MG63 (cell line): ENCODE data around the gene PCSK5. TPM values are rescaled to one million over a fixed set of nuclear protein-coding genes. Genes with fewer than 3 reads are reported as not detected.

Source experiments
- DNase-seq: peaks from one replicate; pipeline ENCODE4 v3.0.0-alpha.2; 2020
- H3K27me3 ChIP-seq: fragments of 250-450 bp; sonication (Bioruptor Pico); 2 replicates; pipeline ENCODE4 v1.5.1; 2020; ENCODE audit warnings: mild to moderate bottlenecking, moderate library complexity
- H3K36me3 ChIP-seq: fragments of 250-450 bp; sonication (Bioruptor Pico); 2 replicates; pipeline ENCODE4 v1.5.1; 2020; ENCODE audit warnings: mild to moderate bottlenecking, moderate library complexity
- H3K4me3 ChIP-seq: fragments of 250-450 bp; sonication (Bioruptor Pico); 2 replicates; pipeline ENCODE4 v1.5.1; 2020; ENCODE audit warnings: mild to moderate bottlenecking, moderate library complexity
- H3K9me3 ChIP-seq: fragments of 250-450 bp; sonication (Bioruptor Pico); 2 replicates; pipeline ENCODE4 v1.5.1; 2020; ENCODE audit warnings: mild to moderate bottlenecking, moderate library complexity
- total RNA-seq: library from RNA; depleted of rRNA; stranded (reverse); fragments of >200 nt; shearing (Covaris generic); gene quantifications from 2 replicates; pipeline ENCODE4 v1.2.3, GENCODE V29; 2014; ENCODE audit warnings: low replicate concordance

PCSK5 gene
- total RNA-seq, 1 experiment from 2014 or later = 0.13 TPM

DNA sequence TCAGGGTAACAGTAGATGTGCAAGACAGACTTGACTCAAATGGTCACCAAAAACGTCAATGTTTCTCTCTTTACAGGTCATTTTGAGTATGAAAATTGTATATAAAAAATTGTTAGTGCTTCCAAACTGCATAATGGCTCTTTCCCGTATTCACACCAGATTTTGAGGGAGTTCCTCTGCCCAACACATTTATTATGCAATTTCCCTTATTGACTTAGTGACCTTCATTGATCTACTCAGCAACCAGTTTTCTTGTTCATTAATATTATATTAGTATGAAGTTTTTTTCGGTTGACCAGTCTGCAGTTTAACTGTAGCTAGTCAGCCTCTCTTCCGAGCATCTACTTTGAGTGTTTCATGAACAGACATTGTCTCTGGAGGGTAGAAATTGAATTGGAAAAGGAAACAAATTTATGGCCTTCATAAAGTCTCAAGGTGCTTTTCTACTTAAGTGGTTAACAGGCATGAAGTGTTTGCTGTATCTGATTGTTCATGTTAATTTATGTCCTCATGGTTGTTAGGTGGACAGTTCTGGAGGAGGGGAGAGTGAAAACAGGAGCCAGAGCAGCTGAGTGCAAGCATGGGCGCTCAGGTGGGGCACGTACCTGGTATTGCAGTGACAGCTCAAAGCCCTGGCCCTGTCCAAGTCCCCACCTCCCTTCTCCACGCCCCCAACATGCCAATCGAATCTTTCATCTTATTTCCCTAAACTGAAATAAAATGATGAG lies 263.6 kb downstream of the PCSK5 start:
- H3K27me3 ChIP-seq = no peaks in the 10 kb centered on the region
- no peak for DNase-seq
- no peaks in the 10 kb centered on the region for H3K9me3 ChIP-seq

DNA sequence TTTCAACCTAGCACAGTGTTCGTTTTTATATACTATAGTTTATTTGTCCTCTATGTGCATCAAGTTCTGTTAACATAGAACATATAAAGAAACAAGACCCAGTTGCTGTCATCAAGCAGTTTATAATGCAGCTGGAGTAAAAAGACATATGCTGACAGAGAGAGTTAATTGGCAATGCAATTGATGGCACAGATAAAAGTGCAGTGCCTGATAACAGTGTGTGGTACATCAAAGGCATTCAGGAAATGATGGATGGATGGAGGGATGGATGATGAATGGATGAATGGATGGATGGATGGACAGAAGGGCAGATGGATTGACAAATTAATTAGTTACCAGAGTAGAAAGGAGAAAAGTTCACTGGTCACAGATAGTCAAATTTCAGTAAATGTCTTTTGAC lies 264.9 kb downstream of the PCSK5 start:
- no peaks in the 10 kb centered on the region for H3K36me3 ChIP-seq
- no peaks in the 10 kb centered on the region for H3K27me3 ChIP-seq
- no peak for DNase-seq
- H3K9me3 ChIP-seq = no peaks in the 10 kb centered on the region
- H3K4me3 ChIP-seq = no peak overlapping the region

More for the DNA sequence above, 263.6 kb downstream of the PCSK5 start:
- Histone ChIP-seq H3K4me3 (no peak overlapping the region), H3K36me3 (no peaks in the 10 kb centered on the region)

DNA sequence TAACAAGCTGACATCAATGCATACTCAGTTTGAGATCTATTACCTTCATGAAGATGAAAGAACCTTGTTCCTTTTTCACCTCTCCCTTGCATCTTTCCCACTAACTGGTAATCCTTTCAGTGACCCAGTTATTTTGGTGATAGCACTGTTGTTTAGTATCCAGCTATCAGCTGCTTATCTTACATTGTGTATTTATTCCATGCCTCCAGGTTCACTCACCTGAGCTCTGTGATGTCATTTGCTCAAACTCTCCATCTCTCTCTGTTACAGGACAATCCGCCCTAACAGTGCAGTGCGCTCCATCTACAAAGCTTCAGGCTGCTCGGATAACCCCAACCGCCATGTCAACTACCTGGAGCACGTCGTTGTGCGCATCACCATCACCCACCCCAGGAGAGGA lies 268.2 kb downstream of the PCSK5 start:
- Histone ChIP-seq H3K9me3 (no peaks in the 10 kb centered on the region), H3K27me3 (no peaks in the 10 kb centered on the region), H3K4me3 (no peak overlapping the region), H3K36me3 (no peaks in the 10 kb centered on the region)
- DNase-seq = no peak

DNA sequence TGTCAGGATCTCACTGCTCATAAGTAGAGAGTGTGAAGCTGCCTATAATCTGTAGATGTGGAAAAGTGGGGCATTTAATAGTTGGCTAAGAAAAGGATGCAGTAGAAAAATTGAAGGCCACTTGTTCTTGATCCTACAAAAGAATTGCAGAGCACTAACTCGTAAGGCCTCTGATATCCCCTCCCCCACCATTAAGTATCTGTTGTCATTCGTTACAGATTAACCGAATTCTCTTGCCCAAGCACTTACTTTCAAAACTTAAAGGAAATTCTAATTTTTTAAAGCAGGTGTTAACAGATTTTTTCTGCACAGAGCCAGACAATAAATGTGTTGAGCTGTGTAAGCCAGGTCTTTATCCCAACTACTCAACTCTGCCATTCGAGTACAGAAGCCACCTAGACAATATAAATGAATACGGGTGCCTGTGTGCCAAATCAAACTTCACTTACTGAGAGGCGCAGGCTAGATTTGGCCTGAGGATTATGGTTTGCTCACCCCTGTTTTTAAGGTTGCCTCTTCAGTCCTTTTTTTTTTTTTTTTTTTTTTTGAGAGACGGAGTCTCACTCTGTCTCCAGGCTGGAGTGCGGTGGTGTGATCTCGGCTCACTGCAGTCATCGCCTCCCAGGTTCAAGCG lies 268.9 kb downstream of the PCSK5 start:
- no peak for DNase-seq
- H3K9me3 ChIP-seq = no peaks in the 10 kb centered on the region
- H3K4me3 ChIP-seq = no peak overlapping the region
- H3K27me3 ChIP-seq = no peaks in the 10 kb centered on the region
- no peaks in the 10 kb centered on the region for H3K36me3 ChIP-seq

DNA sequence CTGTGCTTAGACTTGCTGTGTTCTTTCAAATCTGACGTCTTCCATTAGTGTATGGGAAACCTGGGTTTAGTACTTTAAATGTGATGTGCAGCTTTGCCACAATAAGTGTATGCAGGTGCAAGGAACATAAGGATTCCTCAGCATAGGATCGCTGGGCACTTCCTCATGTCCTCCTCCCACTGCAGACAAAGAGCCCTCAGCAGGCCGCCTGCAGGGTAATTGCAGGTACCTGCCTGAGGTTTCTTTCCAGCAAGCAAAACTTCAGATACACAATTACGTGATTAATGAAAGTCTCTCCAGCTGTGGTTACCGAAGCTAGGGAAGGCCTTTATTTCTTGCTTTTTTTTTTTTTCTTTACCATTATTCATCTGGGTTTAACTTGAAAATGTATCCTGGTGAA lies 270.6 kb downstream of the PCSK5 start:
- H3K4me3 ChIP-seq = no peak overlapping the region
- H3K9me3 ChIP-seq = no peaks in the 10 kb centered on the region
- H3K27me3 ChIP-seq = no peaks in the 10 kb centered on the region
- DNase-seq = no peak
- H3K36me3 ChIP-seq = no peaks in the 10 kb centered on the region

DNA sequence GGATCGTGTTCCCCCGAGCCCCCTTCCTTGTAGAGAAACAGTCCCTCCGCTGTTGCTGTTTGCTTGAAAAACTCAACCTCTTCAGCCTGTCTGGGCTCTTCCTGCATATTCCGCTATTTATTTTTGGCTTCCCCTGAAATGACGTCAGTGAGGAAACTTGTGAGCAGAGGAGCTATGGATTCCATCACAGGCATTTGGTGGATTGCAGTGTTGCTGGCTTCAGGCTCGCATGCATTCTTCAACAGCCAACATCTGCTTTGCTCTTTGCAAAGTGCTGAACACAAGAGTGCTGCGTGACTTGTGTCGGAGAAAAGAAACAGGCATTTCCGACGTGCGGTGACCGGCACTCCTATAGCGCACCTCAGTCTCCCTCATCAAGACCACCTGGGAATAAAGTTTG lies 271.1 kb downstream of the PCSK5 start:
- Histone ChIP-seq H3K27me3 (no peaks in the 10 kb centered on the region), H3K36me3 (no peaks in the 10 kb centered on the region), H3K4me3 (no peak overlapping the region), H3K9me3 (no peaks in the 10 kb centered on the region)
- no peak for DNase-seq

DNA sequence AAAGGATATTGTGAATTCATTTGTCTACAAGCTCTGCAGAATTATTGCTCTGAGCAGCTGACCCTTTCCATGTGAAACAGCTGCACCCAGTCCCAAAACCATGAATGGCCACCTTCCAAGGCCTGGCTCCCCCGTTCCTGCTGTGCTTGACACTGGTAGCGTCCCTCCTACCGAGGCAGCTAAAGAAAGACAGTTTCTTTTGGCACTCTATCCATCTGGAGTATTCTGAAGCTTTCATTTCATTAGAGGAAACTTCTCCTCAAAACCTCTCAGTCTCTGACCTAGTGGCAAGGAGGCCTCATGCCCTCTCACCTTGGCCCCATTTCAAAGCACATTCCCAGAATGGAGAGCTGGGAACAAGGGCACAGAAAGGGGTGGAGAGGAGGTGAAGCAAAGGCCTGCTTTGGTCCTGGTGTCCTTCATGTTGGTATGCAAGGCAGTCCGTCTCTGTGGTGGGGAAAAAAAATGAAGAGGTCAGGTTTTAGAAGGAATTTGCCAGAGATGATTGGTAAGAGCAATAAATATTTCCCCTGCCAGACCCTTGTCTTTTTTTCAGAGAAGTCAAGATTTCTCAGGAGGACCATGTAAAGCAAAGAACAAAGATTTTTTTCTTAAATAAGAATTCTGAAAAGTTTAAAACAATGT lies 271.7 kb downstream of the PCSK5 start:
- Histone ChIP-seq H3K9me3 (no peaks in the 10 kb centered on the region), H3K27me3 (no peaks in the 10 kb centered on the region), H3K4me3 (no peak overlapping the region), H3K36me3 (no peaks in the 10 kb centered on the region)
- no peak for DNase-seq

DNA sequence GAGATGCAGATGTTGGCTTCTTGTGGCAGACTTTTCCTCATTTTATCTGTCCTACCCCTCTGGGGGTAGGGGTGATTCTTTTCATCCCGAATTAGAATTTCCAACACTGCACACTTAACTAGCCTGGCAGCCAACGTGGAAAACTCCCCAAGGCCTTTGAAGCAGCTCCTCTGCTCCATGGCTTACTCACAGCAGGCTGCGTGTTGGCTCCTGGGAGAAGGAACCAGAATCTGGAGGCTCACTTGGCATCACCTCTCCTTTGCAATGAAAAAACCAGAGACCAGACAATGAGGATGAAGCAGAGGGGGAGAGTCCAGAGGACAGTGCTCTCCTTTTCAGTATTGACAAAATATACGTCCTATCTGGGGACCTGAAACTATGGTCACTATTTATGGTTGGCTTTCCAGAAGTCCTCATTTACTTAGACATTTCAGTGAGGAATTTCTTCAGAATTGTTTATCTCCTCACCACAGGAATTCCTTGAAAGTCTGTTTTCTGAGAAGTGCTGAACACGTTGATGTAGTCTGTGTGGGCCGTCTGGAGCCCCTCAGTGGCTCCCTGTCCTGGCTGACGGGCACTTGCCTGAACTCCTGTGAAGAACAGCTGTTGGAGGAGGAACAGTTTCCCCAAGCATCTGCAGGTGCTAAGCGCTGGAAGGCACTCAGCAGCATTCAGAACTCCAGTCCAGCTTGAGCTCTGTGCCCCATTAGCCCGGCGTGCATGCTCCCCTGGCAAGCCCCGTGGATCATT lies 272.5 kb downstream of the PCSK5 start:
- Histone ChIP-seq H3K27me3 (no peaks in the 10 kb centered on the region), H3K36me3 (no peaks in the 10 kb centered on the region), H3K4me3 (no peak overlapping the region), H3K9me3 (no peaks in the 10 kb centered on the region)
- no peak for DNase-seq

DNA sequence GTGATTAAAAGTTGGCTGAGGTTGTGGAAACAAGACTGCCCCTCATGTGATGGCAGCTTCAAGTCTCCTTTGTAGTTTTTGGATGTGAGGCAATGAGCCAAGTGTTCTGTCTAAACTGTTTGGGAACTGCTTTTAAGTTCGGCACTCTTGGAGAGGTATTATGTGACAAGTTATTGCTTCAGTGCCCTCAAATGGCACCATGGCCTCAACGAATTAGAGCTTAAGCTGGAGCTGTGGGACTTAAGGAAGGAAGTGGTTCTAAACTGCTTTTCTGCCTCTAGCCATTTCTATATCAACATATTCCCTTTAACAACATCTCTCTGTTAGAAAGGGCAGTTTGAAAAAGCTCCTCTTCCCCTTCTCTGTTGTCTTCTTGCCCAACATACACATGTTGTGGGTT lies 276.1 kb downstream of the PCSK5 start:
- Histone ChIP-seq H3K36me3 (no peaks in the 10 kb centered on the region), H3K4me3 (no peak overlapping the region), H3K27me3 (no peaks in the 10 kb centered on the region), H3K9me3 (no peaks in the 10 kb centered on the region)
- DNase-seq = no peak

DNA sequence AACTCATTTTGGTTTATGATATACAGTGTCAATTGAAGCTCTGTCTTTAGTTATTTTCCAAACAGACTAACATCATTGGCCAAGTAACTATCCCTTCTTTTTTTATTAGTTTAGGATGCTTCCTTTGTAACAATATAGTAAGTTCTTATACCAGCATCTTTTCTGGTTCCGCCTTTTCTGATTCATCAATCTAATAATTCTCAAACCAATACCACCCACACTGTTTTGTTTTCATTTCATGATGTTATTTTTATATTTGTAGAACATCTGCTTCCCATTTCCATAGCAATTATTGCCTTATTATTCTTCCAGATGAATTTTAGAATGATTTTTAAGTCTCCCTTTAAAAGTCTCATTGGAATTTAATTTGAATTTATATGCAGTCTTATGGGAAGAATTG lies 285.7 kb downstream of the PCSK5 start:
- H3K27me3 ChIP-seq = no peaks in the 10 kb centered on the region
- no peak overlapping the region for H3K4me3 ChIP-seq
- no peak for DNase-seq
- H3K36me3 ChIP-seq = no peaks in the 10 kb centered on the region
- no peaks in the 10 kb centered on the region for H3K9me3 ChIP-seq

DNA sequence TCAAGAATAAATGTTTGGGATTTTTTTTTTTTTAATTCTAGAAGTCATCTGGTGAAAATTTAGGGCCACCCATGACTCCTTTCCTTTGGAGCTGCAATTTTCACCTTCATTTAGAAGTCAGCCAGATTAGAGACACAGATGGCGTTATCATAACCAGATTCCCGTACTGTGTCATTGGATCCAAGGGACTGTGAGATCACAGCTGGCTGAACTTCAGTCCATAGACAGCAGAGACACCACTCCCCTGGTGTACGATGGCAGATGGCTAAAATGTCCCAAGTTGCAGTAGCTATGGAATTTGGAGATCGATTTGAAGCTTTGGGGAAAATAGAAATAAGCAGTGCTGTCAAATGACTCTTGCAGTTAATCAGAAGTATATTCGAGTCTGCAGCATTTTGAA lies 287.5 kb downstream of the PCSK5 start:
- H3K27me3 ChIP-seq = no peaks in the 10 kb centered on the region
- no peak for DNase-seq
- H3K36me3 ChIP-seq = no peaks in the 10 kb centered on the region
- no peak overlapping the region for H3K4me3 ChIP-seq
- H3K9me3 ChIP-seq = no peaks in the 10 kb centered on the region

DNA sequence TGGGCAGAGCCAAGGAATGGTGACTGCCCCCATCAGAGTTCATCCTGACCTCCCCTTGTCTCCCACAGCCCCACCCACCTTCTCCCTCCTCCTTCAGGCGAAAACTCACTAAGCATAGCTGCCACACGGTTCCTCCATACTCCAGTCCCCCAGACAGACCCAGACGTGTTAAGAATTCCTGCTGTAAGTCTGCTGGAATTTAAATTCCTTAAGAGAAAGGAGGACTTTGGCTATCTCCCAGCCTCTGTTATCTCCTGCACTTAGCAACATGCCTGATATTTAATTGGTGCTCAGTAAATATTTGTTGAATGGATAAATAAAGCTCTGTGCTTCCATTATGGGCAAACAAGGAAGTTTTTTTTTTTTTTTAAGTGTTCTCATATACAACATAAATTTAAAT lies 290.1 kb downstream of the PCSK5 start:
- no peaks in the 10 kb centered on the region for H3K9me3 ChIP-seq
- no peak for DNase-seq
- H3K36me3 ChIP-seq = no peaks in the 10 kb centered on the region
- H3K4me3 ChIP-seq = no peak overlapping the region
- H3K27me3 ChIP-seq = no peaks in the 10 kb centered on the region

DNA sequence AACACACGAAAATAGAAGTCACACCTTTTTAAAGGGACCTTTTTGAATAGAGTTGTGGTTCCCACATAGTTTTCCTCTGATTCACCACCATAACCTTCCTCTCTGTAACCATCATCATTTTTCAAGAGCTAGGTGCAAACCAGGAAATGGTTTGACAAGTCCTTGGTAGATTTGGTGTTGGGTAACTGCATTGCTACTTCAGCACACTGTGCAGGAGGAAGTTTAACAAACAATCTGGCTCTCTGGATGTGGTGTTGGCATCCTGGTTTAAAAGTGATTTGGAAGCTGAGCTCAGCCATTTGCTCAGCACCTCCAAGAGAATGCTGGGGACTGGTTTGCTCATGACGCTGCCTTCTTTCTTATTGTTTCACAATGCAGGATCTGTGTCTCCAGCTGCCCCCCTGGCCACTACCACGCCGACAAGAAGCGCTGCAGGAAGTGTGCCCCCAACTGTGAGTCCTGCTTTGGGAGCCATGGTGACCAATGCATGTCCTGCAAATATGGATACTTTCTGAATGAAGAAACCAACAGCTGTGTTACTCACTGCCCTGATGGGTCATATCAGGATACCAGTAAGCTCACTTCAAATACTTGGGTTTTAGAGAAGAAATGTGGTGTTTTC lies 290.7 kb downstream of the PCSK5 start:
- H3K27me3 ChIP-seq = no peaks in the 10 kb centered on the region
- no peak for DNase-seq
- no peaks in the 10 kb centered on the region for H3K9me3 ChIP-seq
- no peak overlapping the region for H3K4me3 ChIP-seq
- H3K36me3 ChIP-seq = no peaks in the 10 kb centered on the region

DNA sequence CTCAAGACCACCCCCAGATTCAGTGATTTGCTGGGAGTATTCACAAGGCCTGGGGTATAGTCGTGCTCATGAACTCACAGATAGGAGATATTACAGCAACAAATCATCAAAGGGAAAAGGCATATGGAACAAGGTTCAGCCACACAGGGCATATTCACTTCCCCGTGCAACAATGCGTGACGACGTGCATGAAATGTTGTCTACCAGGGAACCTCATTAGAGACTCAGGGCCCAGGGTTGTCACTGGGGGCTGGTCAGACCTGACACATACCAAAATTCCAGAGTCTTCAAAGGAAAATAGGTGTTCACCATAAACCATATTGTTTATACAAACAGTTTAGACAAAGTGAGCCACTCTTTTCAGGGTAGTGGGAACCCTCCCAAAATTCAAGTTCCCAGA lies 291.3 kb downstream of the PCSK5 start:
- DNase-seq = no peak
- Histone ChIP-seq H3K4me3 (no peak overlapping the region), H3K27me3 (no peaks in the 10 kb centered on the region), H3K9me3 (no peaks in the 10 kb centered on the region), H3K36me3 (no peaks in the 10 kb centered on the region)

DNA sequence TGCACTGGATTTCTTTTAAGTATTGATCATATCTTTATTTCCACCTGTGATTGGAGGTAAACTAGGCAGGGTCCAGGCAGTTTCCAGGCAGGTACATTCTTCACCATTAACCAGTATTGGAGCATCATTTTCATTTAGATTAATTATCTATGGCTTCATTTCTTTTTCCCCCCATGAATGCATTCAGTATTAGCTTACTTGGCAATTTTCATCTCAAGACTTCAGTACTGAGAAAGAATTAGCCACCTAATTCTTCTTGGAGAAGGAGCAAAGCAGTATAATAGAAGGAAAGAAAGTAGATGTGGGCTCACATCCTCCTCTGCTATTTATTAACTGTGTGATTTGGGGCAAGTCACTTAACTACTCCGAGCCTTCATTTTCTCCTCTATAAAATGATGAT lies 295.0 kb downstream of the PCSK5 start:
- Histone ChIP-seq H3K36me3 (no peaks in the 10 kb centered on the region), H3K27me3 (no peaks in the 10 kb centered on the region), H3K4me3 (no peak overlapping the region), H3K9me3 (no peaks in the 10 kb centered on the region)
- DNase-seq = no peak

DNA sequence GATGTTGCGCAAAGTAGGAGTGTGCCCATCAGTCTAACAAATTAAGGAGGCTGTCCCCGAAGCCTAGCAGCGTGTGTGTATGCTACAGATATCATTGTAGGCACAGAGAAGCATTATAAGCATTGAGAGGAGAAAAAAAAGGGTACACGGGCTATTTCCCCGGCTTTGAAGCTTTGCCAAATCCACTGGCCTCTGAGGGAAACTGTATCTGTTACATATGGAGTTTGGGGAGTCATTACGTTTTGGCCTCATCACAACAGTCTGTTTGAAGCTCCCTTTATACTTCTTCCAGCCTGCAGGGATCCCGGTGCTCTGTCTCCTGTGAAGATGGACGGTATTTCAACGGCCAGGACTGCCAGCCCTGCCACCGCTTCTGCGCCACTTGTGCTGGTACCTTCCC lies 297.8 kb downstream of the PCSK5 start:
- DNase-seq = no peak
- no peaks in the 10 kb centered on the region for H3K27me3 ChIP-seq
- no peak overlapping the region for H3K4me3 ChIP-seq
- no peaks in the 10 kb centered on the region for H3K9me3 ChIP-seq
- no peaks in the 10 kb centered on the region for H3K36me3 ChIP-seq

DNA sequence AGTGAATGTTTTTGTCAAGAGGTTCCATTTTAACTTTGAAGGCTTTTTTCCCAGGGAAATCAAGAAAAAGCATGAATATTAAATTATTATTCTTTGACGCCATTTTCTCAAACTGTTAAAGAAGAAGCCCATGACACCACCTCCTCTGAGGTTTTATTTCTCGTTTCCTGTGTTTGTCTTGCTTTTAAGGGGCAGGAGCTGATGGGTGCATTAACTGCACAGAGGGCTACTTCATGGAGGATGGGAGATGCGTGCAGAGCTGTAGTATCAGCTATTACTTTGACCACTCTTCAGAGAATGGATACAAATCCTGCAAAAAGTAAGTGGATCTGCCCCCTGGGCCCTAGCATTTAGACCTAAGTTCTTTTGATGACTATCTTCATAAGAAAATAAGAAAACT lies 298.4 kb downstream of the PCSK5 start:
- no peaks in the 10 kb centered on the region for H3K9me3 ChIP-seq
- no peak for DNase-seq
- no peaks in the 10 kb centered on the region for H3K27me3 ChIP-seq
- no peaks in the 10 kb centered on the region for H3K36me3 ChIP-seq
- no peak overlapping the region for H3K4me3 ChIP-seq
